H54 (cell line): ENCODE measurements around the gene CIAO2B.

ENCODE experiments used
- DNase-seq: peaks from one replicate; pipeline ENCODE4 v3.0.0; 2011; ENCODE audit warnings: low spot score, mixed read lengths; ENCODE audit not compliant: insufficient read length
- FAIRE-seq: peaks from 3 replicates; lab custom pipeline; 2011; peaks lifted over from hg19 to GRCh38; lab: Jason Lieb, UNC
- POLR2A ChIP-seq: IDR thresholded peaks from 2 replicates; pipeline ENCODE4 v1.6.1; 2011; ENCODE audit warnings: low read depth, mild to moderate bottlenecking, low read length

The CIAO2B gene

GRCh38 chr16:66895999-66896398 is 38.2 kb downstream of the CIAO2B start:
- DNase-seq = no peak
- TF ChIP-seq POLR2A = no peak
- no peak for FAIRE-seq

- TF ChIP-seq POLR2A = no peak
- FAIRE-seq (no peak), DNase-seq (no peak)
These were observed 38.6 kb downstream of the CIAO2B start for GRCh38 chr16:66895689-66895979.

- TF ChIP-seq POLR2A = no peak
- peak; percentile 65 for DNase-seq
- FAIRE-seq = peak; percentile 89
These were observed 39.1 kb downstream of the CIAO2B start for GRCh38 chr16:66894948-66895688.

GRCh38 chr16:66894055-66894454 is 40.1 kb downstream of the CIAO2B start:
- no peak for TF ChIP-seq POLR2A
- FAIRE-seq = no peak
- no peak for DNase-seq

- TF ChIP-seq POLR2A = no peak
- DNase-seq (no peak), FAIRE-seq (no peak)
These were observed 42.4 kb downstream of the CIAO2B start for GRCh38 chr16:66891797-66892196.

- TF ChIP-seq POLR2A = no peak
- no peak for FAIRE-seq
- no peak for DNase-seq
These were observed 42.8 kb downstream of the CIAO2B start for GRCh38 chr16:66891360-66891759.

- no peak for TF ChIP-seq POLR2A
- no peak for DNase-seq
- no peak for FAIRE-seq
These were observed 43.4 kb downstream of the CIAO2B start for GRCh38 chr16:66890799-66891198.

- TF ChIP-seq POLR2A = no peak
- no peak for DNase-seq
- no peak for FAIRE-seq
These were observed 44.6 kb downstream of the CIAO2B start for GRCh38 chr16:66889622-66890021.

GRCh38 chr16:66888647-66889615 is 45.3 kb downstream of the CIAO2B start:
- DNase-seq (no peak), FAIRE-seq (no peak)
- no peak for TF ChIP-seq POLR2A

- no peak for FAIRE-seq
- TF ChIP-seq POLR2A = no peak
These were observed 47.3 kb downstream of the CIAO2B start for GRCh38 chr16:66886914-66887313.

GRCh38 chr16:66886321-66886720 is 47.9 kb downstream of the CIAO2B start:
- no peak for TF ChIP-seq POLR2A
- FAIRE-seq = no peak

More at GRCh38 chr16:66886914-66887313, 47.3 kb downstream of the CIAO2B start:
- DNase-seq = no peak

GRCh38 chr16:66885491-66885890 is 48.7 kb downstream of the CIAO2B start:
- FAIRE-seq = no peak
- no peak for DNase-seq
- TF ChIP-seq POLR2A = no peak

More at GRCh38 chr16:66886321-66886720, 47.9 kb downstream of the CIAO2B start:
- DNase-seq = no peak

- FAIRE-seq (no peak), DNase-seq (no peak)
- TF ChIP-seq POLR2A = no peak
These were observed 51.5 kb downstream of the CIAO2B start for GRCh38 chr16:66882702-66883101.
